Endodermal cell (in vitro differentiated cells): ENCODE data around the gene SLIT3. TPM values are rescaled to one million over a fixed set of nuclear protein-coding genes. Genes with fewer than 3 reads are reported as not detected.

Source experiments
- DNase-seq: peaks from one replicate; pipeline ENCODE4 v3.0.0-alpha.2; 2017
- H3K27ac ChIP-seq: 2 replicates; pipeline ENCODE4 v1.5.1; 2013; ENCODE audit warnings: mild to moderate bottlenecking, low read depth, low read length, moderate library complexity
- H3K27me3 ChIP-seq: 2 replicates; pipeline ENCODE4 v1.6.1; 2013; ENCODE audit warnings: mild to moderate bottlenecking, low read length, moderate library complexity; ENCODE audit not compliant: insufficient read depth, control insufficient read depth, poor library complexity, severe bottlenecking
- H3K36me3 ChIP-seq: 2 replicates; pipeline ENCODE4 v1.7.0; 2013; ENCODE audit warnings: mild to moderate bottlenecking, low read length, moderate library complexity; ENCODE audit not compliant: control insufficient read depth, insufficient read depth
- H3K4me1 ChIP-seq: one replicate; pipeline ENCODE4 v1.7.0; 2013; ENCODE audit warnings: low read length; ENCODE audit not compliant: control insufficient read depth, insufficient read depth
- H3K4me3 ChIP-seq: 2 replicates; pipeline ENCODE4 v1.5.1; 2013; ENCODE audit warnings: mild to moderate bottlenecking, low read length, moderate library complexity
- H3K9ac ChIP-seq: 2 replicates; pipeline ENCODE4 v1.6.1; 2013; ENCODE audit warnings: mild to moderate bottlenecking, low read length, moderate library complexity; ENCODE audit not compliant: poor library complexity, severe bottlenecking; ENCODE audit errors: extremely low read depth
- H3K9me3 ChIP-seq: 2 replicates; pipeline ENCODE4 v1.6.1; 2013; ENCODE audit warnings: mild to moderate bottlenecking, low read length, moderate library complexity; ENCODE audit not compliant: control insufficient read depth
- H3K27ac Mint-ChIP-seq: 2 replicates; pipeline ENCODE4 v1.8.0; 2020; ENCODE audit warnings: mixed read lengths
- H3K27me3 Mint-ChIP-seq: 2 replicates; pipeline ENCODE4 v1.8.0; 2021; ENCODE audit warnings: mild to moderate bottlenecking, mixed read lengths; ENCODE audit not compliant: insufficient read depth
- H3K36me3 Mint-ChIP-seq: 2 replicates; pipeline ENCODE4 v1.8.0; 2020; ENCODE audit warnings: low read depth, mixed read lengths
- H3K4me1 Mint-ChIP-seq: 2 replicates; pipeline ENCODE4 v1.8.0; 2020; ENCODE audit warnings: mixed read lengths
- H3K4me3 Mint-ChIP-seq: 2 replicates; pipeline ENCODE4 v1.8.0; 2020; ENCODE audit warnings: mild to moderate bottlenecking, moderate library complexity, mixed read lengths
- H3K9me3 Mint-ChIP-seq: 2 replicates; pipeline ENCODE4 v1.8.0; 2020; ENCODE audit warnings: mild to moderate bottlenecking, mixed read lengths
- CTCF ChIP-seq: fragments of 200-600 bp; sonication (generic); conservative IDR thresholded peaks from 2 replicates; pipeline ENCODE4 v1.5.0; 2021; ENCODE audit warnings: antibody characterized with exemption, mild to moderate bottlenecking
- WGBS, 2 experiments: methylation state at CpG; one replicate each; pipeline versions ENCODE4 v1.1.5 to v1.1.7; 2013; ENCODE audit warnings: missing lambda C conversion rate in 2 of 2, mixed read lengths in 1 of 2; ENCODE audit not compliant: insufficient coverage in 1 of 2, insufficient read length in 1 of 2; 5-methylcytosine and 5-hydroxymethylcytosine counted together
- total RNA-seq, 2 donors: library from RNA; stranded (reverse); fragmentation: NEBNext Ultra II Directional in 1 of 2; extraction: Animal tissue kit (Norgen Biotek cat#: 25700) in 1 of 2; gene quantifications; 2 replicates in 1 of 2; 3 replicates in 1 of 2; pipeline ENCODE4 v1.2.1, GENCODE V29; 2021

The SLIT3 gene
- total RNA-seq, 2 donors from 2014 or later, result 2.5 to 3.4 TPM

- DNase-seq, result no peak
- no peaks in the 10 kb centered on the region for H3K36me3 Mint-ChIP-seq
- Histone ChIP-seq H3K9me3 (no peaks in the 10 kb centered on the region), H3K9ac (no peak overlapping the region), H3K4me1 (peaks cover 2% of the 10 kb centered on the region), H3K27ac (no peak overlapping the region), H3K4me3 (no peak overlapping the region), H3K36me3 (no peaks in the 10 kb centered on the region), H3K27me3 (no peaks in the 10 kb centered on the region)
- peaks cover 2% of the 10 kb centered on the region for H3K27me3 Mint-ChIP-seq
- peaks cover 31% of the 10 kb centered on the region for H3K4me1 Mint-ChIP-seq
- H3K27ac Mint-ChIP-seq, result no peak overlapping the region
- no peak for TF ChIP-seq CTCF
- no peaks in the 10 kb centered on the region for H3K9me3 Mint-ChIP-seq
- WGBS, 2 experiments, result 98 to 100% methylated on average over 2 to 4 of the region's 4 CpGs
- no peak overlapping the region for H3K4me3 Mint-ChIP-seq
These were observed 131.2 kb downstream of the SLIT3 start for GRCh38 chr5:169169783-169170182.

GRCh38 chr5:169168280-169168679, 132.7 kb downstream of the SLIT3 start:
- Mint-ChIP-seq H3K4me1 (peaks cover 42% of the 10 kb centered on the region), H3K9me3 (no peaks in the 10 kb centered on the region), H3K36me3 (no peaks in the 10 kb centered on the region), H3K27me3 (peaks cover 2% of the 10 kb centered on the region), H3K27ac (no peak overlapping the region), H3K4me3 (no peak overlapping the region)
- Histone ChIP-seq H3K27me3 (no peaks in the 10 kb centered on the region), H3K4me3 (no peak overlapping the region), H3K4me1 (peaks cover 7% of the 10 kb centered on the region), H3K9me3 (no peaks in the 10 kb centered on the region), H3K36me3 (no peaks in the 10 kb centered on the region), H3K27ac (no peak overlapping the region), H3K9ac (no peak overlapping the region)
- 87 to 95% methylated on average over 3 of the region's 3 CpGs for WGBS, 2 experiments
- DNase-seq, result no peak
- no peak for TF ChIP-seq CTCF

GRCh38 chr5:169166078-169166477, 134.9 kb downstream of the SLIT3 start:
- Mint-ChIP-seq H3K4me3 (no peak overlapping the region), H3K36me3 (no peaks in the 10 kb centered on the region), H3K27me3 (no peaks in the 10 kb centered on the region), H3K27ac (no peak overlapping the region), H3K4me1 (peaks cover 38% of the 10 kb centered on the region), H3K9me3 (no peaks in the 10 kb centered on the region)
- no peak for TF ChIP-seq CTCF
- H3K36me3 ChIP-seq, result no peaks in the 10 kb centered on the region
- no peak overlapping the region for H3K4me3 ChIP-seq
- no peaks in the 10 kb centered on the region for H3K27me3 ChIP-seq
- no peak overlapping the region for H3K27ac ChIP-seq
- no peak for DNase-seq
- WGBS, 2 experiments, result 90 to 96% methylated on average over 5 to 8 of the region's 8 CpGs
- no peaks in the 10 kb centered on the region for H3K9me3 ChIP-seq
- peaks cover 7% of the 10 kb centered on the region for H3K4me1 ChIP-seq
- H3K9ac ChIP-seq, result no peak overlapping the region
